Activated T-cell treated with anti-CD3 and anti-CD28 coated beads, Interleukin-2, amount 50 U/mL, for 48 hours (primary cell): Measurements from ENCODE around the gene LTBP3.

ENCODE experiments used
- DNase-seq, 2 experiments: peaks; one replicate each; pipeline ENCODE4 v3.0.0-alpha.2; 2020

LTBP3 gene

DNA sequence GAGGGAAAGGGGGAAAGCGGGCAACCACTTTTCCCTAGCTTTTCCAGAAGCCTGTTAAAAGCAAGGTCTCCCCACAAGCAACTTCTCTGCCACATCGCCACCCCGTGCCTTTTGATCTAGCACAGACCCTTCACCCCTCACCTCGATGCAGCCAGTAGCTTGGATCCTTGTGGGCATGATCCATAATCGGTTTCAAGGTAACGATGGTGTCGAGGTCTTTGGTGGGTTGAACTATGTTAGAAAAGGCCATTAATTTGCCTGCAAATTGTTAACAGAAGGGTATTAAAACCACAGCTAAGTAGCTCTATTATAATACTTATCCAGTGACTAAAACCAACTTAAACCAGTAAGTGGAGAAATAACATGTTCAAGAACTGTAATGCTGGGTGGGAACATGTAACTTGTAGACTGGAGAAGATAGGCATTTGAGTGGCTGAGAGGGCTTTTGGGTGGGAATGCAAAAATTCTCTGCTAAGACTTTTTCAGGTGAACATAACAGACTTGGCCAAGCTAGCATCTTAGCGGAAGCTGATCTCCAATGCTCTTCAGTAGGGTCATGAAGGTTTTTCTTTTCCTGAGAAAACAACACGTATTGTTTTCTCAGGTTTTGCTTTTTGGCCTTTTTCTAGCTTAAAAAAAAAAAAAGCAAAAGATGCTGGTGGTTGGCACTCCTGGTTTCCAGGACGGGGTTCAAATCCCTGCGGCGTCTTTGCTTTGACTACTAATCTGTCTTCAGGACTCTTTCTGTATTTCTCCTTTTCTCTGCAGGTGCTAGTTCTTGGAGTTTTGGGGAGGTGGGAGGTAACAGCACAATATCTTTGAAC lies 52.5 kb downstream of the LTBP3 start:
- no peak for DNase-seq

DNA sequence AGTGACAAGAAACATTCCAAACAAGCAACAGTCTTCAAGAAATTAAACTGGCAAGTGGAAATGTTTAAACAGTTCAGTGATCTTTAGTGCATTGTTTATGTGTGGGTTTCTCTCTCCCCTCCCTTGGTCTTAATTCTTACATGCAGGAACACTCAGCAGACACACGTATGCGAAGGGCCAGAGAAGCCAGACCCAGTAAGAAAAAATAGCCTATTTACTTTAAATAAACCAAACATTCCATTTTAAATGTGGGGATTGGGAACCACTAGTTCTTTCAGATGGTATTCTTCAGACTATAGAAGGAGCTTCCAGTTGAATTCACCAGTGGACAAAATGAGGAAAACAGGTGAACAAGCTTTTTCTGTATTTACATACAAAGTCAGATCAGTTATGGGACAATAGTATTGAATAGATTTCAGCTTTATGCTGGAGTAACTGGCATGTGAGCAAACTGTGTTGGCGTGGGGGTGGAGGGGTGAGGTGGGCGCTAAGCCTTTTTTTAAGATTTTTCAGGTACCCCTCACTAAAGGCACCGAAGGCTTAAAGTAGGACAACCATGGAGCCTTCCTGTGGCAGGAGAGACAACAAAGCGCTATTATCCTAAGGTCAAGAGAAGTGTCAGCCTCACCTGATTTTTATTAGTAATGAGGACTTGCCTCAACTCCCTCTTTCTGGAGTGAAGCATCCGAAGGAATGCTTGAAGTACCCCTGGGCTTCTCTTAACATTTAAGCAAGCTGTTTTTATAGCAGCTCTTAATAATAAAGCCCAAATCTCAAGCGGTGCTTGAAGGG lies 53.3 kb downstream of the LTBP3 start:
- no peak for DNase-seq

DNA sequence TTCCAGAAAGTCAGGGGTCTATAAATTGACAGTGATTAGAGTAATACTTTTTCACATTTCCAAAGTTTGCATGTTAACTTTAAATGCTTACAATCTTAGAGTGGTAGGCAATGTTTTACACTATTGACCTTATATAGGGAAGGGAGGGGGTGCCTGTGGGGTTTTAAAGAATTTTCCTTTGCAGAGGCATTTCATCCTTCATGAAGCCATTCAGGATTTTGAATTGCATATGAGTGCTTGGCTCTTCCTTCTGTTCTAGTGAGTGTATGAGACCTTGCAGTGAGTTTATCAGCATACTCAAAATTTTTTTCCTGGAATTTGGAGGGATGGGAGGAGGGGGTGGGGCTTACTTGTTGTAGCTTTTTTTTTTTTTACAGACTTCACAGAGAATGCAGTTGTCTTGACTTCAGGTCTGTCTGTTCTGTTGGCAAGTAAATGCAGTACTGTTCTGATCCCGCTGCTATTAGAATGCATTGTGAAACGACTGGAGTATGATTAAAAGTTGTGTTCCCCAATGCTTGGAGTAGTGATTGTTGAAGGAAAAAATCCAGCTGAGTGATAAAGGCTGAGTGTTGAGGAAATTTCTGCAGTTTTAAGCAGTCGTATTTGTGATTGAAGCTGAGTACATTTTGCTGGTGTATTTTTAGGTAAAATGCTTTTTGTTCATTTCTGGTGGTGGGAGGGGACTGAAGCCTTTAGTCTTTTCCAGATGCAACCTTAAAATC lies 54.0 kb downstream of the LTBP3 start:
- DNase-seq, result no peak

DNA sequence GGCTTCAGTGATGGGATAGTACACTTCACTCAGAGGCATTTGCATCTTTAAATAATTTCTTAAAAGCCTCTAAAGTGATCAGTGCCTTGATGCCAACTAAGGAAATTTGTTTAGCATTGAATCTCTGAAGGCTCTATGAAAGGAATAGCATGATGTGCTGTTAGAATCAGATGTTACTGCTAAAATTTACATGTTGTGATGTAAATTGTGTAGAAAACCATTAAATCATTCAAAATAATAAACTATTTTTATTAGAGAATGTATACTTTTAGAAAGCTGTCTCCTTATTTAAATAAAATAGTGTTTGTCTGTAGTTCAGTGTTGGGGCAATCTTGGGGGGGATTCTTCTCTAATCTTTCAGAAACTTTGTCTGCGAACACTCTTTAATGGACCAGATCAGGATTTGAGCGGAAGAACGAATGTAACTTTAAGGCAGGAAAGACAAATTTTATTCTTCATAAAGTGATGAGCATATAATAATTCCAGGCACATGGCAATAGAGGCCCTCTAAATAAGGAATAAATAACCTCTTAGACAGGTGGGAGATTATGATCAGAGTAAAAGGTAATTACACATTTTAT lies 54.7 kb downstream of the LTBP3 start:
- DNase-seq, result no peak

DNA sequence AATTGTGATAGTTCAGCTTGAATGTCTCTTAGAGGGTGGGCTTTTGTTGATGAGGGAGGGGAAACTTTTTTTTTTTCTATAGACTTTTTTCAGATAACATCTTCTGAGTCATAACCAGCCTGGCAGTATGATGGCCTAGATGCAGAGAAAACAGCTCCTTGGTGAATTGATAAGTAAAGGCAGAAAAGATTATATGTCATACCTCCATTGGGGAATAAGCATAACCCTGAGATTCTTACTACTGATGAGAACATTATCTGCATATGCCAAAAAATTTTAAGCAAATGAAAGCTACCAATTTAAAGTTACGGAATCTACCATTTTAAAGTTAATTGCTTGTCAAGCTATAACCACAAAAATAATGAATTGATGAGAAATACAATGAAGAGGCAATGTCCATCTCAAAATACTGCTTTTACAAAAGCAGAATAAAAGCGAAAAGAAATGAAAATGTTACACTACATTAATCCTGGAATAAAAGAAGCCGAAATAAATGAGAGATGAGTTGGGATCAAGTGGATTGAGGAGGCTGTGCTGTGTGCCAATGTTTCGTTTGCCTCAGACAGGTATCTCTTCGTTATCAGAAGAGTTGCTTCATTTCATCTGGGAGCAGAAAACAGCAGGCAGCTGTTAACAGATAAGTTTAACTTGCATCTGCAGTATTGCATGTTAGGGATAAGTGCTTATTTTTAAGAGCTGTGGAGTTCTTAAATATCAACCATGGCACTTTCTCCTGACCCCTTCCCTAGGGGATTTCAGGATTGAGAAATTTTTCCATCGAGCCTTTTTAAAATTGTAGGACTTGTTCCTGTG lies 55.4 kb downstream of the LTBP3 start:
- DNase-seq, result no peak

DNA sequence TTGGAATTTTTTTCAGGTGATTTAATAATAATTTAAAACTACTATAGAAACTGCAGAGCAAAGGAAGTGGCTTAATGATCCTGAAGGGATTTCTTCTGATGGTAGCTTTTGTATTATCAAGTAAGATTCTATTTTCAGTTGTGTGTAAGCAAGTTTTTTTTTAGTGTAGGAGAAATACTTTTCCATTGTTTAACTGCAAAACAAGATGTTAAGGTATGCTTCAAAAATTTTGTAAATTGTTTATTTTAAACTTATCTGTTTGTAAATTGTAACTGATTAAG lies 55.9 kb downstream of the LTBP3 start:
- DNase-seq, result no peak

DNA sequence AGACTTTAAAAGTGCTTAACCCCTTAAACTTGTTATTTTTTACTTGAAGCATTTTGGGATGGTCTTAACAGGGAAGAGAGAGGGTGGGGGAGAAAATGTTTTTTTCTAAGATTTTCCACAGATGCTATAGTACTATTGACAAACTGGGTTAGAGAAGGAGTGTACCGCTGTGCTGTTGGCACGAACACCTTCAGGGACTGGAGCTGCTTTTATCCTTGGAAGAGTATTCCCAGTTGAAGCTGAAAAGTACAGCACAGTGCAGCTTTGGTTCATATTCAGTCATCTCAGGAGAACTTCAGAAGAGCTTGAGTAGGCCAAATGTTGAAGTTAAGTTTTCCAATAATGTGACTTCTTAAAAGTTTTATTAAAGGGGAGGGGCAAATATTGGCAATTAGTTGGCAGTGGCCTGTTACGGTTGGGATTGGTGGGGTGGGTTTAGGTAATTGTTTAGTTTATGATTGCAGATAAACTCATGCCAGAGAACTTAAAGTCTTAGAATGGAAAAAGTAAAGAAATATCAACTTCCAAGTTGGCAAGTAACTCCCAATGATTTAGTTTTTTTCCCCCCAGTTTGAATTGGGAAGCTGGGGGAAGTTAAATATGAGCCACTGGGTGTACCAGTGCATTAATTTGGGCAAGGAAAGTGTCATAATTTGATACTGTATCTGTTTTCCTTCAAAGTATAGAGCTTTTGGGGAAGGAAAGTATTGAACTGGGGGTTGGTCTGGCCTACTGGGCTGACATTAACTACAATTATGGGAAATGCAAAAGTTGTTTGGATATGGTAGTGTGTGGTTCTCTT lies 56.5 kb downstream of the LTBP3 start:
- no peak for DNase-seq

DNA sequence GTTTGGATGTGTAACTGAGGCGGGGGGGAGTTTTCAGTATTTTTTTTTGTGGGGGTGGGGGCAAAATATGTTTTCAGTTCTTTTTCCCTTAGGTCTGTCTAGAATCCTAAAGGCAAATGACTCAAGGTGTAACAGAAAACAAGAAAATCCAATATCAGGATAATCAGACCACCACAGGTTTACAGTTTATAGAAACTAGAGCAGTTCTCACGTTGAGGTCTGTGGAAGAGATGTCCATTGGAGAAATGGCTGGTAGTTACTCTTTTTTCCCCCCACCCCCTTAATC lies 57.0 kb downstream of the LTBP3 start:
- no peak for DNase-seq

DNA sequence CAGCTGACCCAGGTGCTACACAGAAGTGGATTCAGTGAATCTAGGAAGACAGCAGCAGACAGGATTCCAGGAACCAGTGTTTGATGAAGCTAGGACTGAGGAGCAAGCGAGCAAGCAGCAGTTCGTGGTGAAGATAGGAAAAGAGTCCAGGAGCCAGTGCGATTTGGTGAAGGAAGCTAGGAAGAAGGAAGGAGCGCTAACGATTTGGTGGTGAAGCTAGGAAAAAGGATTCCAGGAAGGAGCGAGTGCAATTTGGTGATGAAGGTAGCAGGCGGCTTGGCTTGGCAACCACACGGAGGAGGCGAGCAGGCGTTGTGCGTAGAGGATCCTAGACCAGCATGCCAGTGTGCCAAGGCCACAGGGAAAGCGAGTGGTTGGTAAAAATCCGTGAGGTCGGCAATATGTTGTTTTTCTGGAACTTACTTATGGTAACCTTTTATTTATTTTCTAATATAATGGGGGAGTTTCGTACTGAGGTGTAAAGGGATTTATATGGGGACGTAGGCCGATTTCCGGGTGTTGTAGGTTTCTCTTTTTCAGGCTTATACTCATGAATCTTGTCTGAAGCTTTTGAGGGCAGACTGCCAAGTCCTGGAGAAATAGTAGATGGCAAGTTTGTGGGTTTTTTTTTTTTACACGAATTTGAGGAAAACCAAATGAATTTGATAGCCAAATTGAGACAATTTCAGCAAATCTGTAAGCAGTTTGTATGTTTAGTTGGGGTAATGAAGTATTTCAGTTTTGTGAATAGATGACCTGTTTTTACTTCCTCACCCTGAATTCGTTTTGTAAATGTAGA lies 57.6 kb downstream of the LTBP3 start:
- peak; percentile 63 to 70 for DNase-seq

DNA sequence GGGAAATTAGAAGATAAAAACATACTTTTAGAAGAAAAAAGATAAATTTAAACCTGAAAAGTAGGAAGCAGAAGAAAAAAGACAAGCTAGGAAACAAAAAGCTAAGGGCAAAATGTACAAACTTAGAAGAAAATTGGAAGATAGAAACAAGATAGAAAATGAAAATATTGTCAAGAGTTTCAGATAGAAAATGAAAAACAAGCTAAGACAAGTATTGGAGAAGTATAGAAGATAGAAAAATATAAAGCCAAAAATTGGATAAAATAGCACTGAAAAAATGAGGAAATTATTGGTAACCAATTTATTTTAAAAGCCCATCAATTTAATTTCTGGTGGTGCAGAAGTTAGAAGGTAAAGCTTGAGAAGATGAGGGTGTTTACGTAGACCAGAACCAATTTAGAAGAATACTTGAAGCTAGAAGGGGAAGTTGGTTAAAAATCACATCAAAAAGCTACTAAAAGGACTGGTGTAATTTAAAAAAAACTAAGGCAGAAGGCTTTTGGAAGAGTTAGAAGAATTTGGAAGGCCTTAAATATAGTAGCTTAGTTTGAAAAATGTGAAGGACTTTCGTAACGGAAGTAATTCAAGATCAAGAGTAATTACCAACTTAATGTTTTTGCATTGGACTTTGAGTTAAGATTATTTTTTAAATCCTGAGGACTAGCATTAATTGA lies 58.3 kb downstream of the LTBP3 start:
- no peak for DNase-seq

DNA sequence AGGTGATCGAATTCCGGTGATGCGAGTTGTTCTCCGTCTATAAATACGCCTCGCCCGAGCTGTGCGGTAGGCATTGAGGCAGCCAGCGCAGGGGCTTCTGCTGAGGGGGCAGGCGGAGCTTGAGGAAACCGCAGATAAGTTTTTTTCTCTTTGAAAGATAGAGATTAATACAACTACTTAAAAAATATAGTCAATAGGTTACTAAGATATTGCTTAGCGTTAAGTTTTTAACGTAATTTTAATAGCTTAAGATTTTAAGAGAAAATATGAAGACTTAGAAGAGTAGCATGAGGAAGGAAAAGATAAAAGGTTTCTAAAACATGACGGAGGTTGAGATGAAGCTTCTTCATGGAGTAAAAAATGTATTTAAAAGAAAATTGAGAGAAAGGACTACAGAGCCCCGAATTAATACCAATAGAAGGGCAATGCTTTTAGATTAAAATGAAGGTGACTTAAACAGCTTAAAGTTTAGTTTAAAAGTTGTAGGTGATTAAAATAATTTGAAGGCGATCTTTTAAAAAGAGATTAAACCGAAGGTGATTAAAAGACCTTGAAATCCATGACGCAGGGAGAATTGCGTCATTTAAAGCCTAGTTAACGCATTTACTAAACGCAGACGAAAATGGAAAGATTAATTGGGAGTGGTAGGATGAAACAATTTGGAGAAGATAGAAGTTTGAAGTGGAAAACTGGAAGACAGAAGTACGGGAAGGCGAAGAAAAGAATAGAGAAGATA lies 59.0 kb downstream of the LTBP3 start, which contains the start of gene MALAT1:
TSS of gene MALAT1 (plus strand) at position 69 of the 736 bp plus-strand sequence.
- DNase-seq, result peak; percentile 96

DNA sequence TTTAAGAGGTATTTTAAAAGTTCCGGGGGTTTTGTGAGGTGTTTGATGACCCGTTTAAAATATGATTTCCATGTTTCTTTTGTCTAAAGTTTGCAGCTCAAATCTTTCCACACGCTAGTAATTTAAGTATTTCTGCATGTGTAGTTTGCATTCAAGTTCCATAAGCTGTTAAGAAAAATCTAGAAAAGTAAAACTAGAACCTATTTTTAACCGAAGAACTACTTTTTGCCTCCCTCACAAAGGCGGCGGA lies 59.5 kb downstream of the LTBP3 start:
- no peak for DNase-seq

DNA sequence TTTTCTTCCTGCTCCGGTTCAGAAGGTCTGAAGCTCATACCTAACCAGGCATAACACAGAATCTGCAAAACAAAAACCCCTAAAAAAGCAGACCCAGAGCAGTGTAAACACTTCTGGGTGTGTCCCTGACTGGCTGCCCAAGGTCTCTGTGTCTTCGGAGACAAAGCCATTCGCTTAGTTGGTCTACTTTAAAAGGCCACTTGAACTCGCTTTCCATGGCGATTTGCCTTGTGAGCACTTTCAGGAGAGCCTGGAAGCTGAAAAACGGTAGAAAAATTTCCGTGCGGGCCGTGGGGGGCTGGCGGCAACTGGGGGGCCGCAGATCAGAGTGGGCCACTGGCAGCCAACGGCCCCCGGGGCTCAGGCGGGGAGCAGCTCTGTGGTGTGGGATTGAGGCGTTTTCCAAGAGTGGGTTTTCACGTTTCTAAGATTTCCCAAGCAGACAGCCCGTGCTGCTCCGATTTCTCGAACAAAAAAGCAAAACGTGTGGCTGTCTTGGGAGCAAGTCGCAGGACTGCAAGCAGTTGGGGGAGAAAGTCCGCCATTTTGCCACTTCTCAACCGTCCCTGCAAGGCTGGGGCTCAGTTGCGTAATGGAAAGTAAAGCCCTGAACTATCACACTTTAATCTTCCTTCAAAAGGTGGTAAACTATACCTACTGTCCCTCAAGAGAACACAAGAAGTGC lies 60.0 kb downstream of the LTBP3 start:
- DNase-seq, result peak; percentile 78 to 80

DNA sequence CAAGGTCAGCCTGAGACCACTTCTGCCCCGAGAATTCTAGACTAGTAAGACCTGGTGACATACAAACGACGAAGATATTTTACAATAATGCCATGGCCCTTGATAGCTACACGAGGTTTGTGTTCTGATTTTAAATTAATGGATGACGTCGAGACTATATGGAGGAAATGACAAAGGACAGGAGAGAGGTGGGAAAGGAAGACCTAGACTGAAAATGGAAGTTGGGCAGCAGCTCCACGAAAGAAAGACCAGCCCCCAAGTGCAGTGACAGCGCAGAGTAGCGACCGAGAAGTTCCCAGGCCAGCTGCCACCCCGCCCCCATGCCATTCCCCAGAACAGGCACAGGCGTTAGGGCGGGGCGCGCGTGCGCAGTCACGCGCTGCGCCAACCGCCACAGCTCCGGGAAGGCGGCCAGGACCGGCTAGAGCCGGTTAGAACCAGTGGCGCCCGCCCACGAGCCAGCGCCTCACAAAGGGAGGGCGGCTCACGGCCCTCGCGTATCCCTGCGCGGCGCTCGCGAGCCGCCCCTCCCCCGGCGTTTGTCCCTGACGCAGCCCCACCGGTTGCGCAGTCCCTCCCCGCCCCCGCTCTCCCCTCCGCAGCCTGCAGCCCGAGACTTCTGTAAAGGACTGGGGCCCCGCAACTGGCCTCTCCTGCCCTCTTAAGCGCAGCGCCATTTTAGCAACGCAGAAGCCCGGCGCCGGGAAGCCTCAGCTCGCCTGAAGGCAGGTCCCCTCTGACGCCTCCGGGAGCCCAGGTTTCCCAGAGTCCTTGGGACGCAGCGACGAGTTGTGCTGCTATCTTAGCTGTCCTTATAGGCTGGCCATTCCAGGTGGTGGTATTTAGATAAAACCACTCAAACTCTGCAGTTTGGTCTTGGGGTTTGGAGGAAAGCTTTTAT lies 60.8 kb downstream of the LTBP3 start:
- peak; percentile 98 to 99 for DNase-seq

DNA sequence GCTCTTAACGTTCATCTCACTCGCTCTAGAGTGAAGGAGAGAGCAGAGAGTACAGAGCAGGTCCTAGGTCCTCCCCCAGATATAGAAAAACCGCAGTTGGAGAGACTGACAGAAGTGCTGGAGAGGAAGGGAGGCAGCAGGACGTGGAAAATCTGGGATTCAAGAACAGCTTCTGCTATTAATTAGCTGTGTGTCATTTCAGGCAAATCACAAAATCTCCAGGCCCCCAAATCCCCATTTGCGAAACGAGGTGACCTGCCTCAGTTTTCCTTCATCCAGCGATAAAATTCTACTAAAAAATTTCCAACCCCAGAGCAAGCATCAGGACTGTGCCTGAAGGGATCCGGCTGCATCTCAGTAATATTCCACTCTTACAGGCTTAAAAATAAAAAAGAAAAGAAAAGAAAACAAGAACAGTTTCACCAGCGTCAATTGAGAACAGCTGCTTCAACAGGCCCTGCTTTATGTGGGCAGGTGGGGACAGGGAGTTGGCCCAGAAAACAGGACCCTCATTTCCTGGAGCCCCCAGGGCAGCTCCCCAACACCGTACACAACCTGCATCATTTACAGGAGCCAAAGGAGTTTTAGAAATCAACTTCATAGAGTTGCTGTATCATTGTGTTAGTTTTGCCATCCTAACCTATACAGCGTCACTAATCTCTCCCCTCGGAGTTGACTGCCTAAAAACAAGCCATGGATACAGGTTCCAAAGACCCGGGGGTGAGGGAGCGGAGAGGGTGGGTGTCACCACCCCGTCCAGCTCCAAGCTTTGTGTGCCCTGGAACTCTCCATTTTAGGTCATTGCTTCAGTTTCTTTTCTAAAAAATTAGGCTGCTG lies 61.6 kb downstream of the LTBP3 start:
- peak; percentile 50 to 56 for DNase-seq

DNA sequence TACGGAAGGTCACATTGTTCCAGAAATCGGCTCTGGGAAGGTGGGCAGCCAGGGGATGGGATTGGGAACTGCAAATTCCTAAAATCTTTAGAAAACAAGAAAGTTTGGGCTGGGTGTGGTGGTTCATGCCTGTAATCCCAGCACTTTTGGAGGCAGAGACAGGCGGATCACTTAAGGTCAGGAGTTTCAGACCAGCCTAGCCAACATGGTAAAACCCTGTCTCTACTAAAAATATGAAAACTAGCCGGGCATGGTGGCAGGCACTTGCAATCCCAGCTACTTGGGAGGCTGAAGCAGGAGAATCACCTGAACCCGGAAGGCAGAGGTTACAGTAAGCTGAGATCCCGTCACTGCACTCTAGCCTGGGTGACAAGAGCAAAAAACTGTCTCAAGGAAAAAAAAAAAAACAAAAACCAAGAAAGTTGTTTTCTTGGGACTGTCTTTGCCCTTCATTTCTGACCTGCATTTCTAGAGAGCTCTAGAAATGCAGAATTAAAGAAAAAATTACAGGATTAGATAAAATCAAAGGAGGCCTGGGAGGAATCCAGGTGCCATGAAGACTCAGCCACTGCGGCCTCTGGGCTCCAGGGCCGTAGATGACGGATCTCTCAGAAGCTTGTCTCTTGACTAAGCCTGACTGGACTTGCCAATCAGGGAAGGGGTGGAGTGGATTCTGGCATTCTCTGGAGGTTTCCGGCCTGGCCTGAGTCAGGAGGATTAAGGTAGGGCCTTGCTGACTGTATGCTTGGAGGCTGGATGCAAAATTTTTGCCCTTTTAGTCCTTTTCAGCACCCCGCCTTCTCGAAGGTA lies 64.6 kb downstream of the LTBP3 start:
- no peak for DNase-seq
